Stimulated activated naive CD8-positive, alpha-beta T cell treated with anti-CD3 and anti-CD28 coated beads, Interleukin-15, amount 100 ng/mL, for 72 hours (primary cell): ENCODE results near the gene MPZL1.
"Not testable (repeated sequence)": the region's sequence is repeated elsewhere in the genome, so short reads cannot be mapped to it uniquely, and the experiment has no call there.

Experiments
- ATAC-seq: fragments of 150-1000 bp; cut with Tn5 transposase; 2 replicates; pipeline ENCODE4 v1.10.0; 2021; ENCODE audit warnings: mild to moderate bottlenecking, moderate library complexity
- DNase-seq, 2 donors: peaks; one replicate each; pipeline ENCODE4 v3.0.0; 2021 to 2022
- H3K27ac Mint-ChIP-seq, 2 donors: one replicate each; pipeline ENCODE4 v1.8.0; 2022; ENCODE audit warnings: mild to moderate bottlenecking in 2 of 2, mixed read lengths in 2 of 2, moderate library complexity in 2 of 2
- H3K27me3 Mint-ChIP-seq: one replicate; pipeline ENCODE4 v1.8.0; 2022; ENCODE audit warnings: mixed read lengths
- H3K4me1 Mint-ChIP-seq: one replicate; pipeline ENCODE4 v1.8.0; 2022; ENCODE audit warnings: mild to moderate bottlenecking, mixed read lengths
- H3K4me3 Mint-ChIP-seq, 2 donors: one replicate each; pipeline ENCODE4 v1.8.0; 2022; ENCODE audit warnings: mild to moderate bottlenecking in 2 of 2, mixed read lengths in 2 of 2, moderate library complexity in 1 of 2
- H3K9me3 Mint-ChIP-seq, 2 donors: one replicate each; pipeline ENCODE4 v1.8.0; 2022; ENCODE audit warnings: mixed read lengths in 2 of 2

The MPZL1 gene

GRCh38 chr1:167707942-167708341 lies 13.8 kb upstream of the MPZL1 start:
- DNase-seq (no peak), ATAC-seq (peak; percentile 27)
- no peak overlapping the region for H3K27ac Mint-ChIP-seq
- H3K9me3 Mint-ChIP-seq = no peaks in the 10 kb centered on the region
- H3K4me3 Mint-ChIP-seq = no peak overlapping the region
- H3K4me1 Mint-ChIP-seq = peaks cover 39% of the 10 kb centered on the region
- H3K27me3 Mint-ChIP-seq = no peaks in the 10 kb centered on the region

DNA sequence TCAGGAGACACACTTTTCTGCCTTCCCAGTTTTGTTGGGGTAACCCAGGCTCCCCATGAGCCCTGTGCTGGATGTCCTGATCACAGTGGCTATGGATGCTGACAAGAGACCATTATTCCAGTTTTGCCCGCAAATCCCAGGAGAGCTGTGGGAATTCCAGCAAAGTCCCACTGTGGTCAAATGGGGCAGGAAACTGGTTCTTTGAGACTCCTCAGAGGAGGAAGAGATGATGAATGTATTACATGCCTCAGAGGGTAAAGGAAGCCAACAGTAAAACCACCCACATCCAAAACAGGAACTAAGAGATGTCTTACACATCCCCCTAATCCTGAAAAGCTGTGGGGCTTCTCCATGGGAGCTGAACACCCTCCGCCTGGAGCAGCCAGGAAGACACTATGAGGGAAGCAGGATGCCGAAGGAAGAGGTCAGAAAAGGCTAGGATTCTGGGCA lies 12.8 kb upstream of the MPZL1 start:
- H3K9me3 Mint-ChIP-seq = no peaks in the 10 kb centered on the region
- no peak for ATAC-seq
- H3K4me1 Mint-ChIP-seq = peaks cover 50% of the 10 kb centered on the region
- no peaks in the 10 kb centered on the region for H3K27me3 Mint-ChIP-seq
- H3K4me3 Mint-ChIP-seq = no peak overlapping the region
- H3K27ac Mint-ChIP-seq = peak overlapping the region in 1 of 2 donors; percentile 56
- no peak for DNase-seq

- H3K4me1 Mint-ChIP-seq = peaks cover 61% of the 10 kb centered on the region
These were observed 10.9 kb upstream of the MPZL1 start for GRCh38 chr1:167710836-167711235.

DNA sequence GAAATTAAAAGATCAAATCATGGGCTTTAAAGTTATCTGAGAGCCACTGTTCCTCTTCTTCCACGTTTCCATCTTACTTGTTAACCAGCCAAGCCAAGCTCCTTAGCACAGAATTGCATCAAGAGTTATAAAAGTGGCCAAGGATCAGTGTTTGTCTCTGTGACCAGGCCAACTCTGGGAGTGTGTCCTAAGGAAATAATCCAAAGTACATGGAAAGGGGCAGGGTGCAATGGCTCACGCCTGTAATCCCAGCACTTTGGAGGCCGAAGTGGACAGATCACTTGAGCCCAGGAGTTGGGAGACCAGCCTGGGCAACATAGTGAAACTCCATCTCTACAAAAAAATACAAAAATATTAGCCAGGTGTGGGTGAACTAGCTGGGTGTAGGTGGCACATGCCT lies 10.0 kb upstream of the MPZL1 start:
- ATAC-seq (no peak), DNase-seq (no peak)
- no peaks in the 10 kb centered on the region for H3K9me3 Mint-ChIP-seq
- peaks cover 58% of the 10 kb centered on the region for H3K4me1 Mint-ChIP-seq
- no peak overlapping the region for H3K4me3 Mint-ChIP-seq
- H3K27me3 Mint-ChIP-seq = no peaks in the 10 kb centered on the region
- H3K27ac Mint-ChIP-seq = no peak overlapping the region

More at GRCh38 chr1:167710836-167711235, 10.9 kb upstream of the MPZL1 start:
- H3K27me3 Mint-ChIP-seq = no peaks in the 10 kb centered on the region
- no peak overlapping the region for H3K27ac Mint-ChIP-seq
- ATAC-seq (no peak), DNase-seq (no peak)
- H3K9me3 Mint-ChIP-seq = no peaks in the 10 kb centered on the region
- H3K4me3 Mint-ChIP-seq = no peak overlapping the region

DNA sequence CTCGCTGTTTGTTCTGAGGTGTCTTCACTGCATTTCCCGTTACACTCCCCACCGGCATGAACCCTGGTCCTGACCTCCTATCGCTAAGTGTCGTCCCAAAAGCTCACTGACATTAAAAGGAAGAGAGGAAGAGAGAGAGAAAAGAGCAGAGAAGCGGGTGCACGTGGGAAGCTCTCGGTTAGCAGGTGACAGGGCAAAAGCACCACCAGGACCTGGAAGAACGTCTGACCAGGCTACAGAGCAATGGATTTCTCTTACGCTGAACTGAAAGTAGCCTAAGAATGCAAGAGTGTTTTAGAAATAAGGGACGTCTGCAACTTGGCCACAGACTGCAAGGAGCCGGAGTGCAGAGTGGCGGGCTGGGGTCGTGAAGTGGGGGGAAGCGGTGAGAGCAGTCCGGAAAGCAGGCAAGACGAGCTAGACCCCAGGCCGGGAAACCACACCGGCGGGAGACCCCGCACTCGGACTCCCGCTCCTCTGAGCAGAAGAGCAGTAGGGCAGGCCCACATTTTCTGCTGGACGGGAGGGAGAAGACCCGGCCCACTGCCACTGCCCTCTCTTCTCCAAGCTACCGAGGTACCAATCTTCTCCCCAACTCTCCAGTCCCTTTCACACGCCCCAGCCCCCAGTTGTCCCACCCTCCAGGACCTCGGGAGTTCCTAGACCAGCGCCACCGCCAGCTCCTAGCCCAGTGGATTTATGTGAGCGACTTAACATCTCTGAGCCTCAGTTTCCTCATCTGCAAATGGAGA lies 8.3 kb upstream of the MPZL1 start:
- Mint-ChIP-seq H3K9me3 (no peaks in the 10 kb centered on the region), H3K27me3 (no peaks in the 10 kb centered on the region), H3K27ac (peak overlapping the region; percentile 82 to 96), H3K4me1 (peaks cover 50% of the 10 kb centered on the region), H3K4me3 (peak overlapping the region; percentile 93)
- ATAC-seq = no peak
- peak; percentile 25 to 36 for DNase-seq

DNA sequence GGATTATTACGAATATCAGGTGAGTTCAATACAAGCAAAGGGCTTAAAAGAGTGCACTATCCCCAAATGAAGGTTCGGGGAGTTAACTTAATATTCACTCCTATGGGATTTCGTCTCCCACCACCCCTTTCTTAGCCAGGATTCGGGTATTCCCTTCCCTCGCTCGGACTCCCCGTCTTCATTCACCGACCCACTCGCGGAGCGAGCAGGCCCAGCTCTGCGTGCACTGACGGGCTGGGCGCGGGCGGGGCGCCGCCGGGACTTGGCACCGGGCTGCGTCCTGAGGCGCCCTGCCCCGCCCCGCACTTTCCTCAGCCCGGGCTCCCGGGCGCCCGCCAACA lies 7.7 kb upstream of the MPZL1 start:
- peak; percentile 83 for ATAC-seq
- H3K27me3 Mint-ChIP-seq = no peaks in the 10 kb centered on the region
- H3K4me3 Mint-ChIP-seq = peak overlapping the region; percentile 93
- peak overlapping the region; percentile 82 to 100 for H3K27ac Mint-ChIP-seq
- DNase-seq = no peak
- H3K9me3 Mint-ChIP-seq = no peaks in the 10 kb centered on the region
- H3K4me1 Mint-ChIP-seq = peaks cover 46% of the 10 kb centered on the region

- peak overlapping the region; percentile 92 to 100 for H3K27ac Mint-ChIP-seq
- peak; percentile 89 to 95 for DNase-seq
- H3K4me3 Mint-ChIP-seq = peak overlapping the region; percentile 93
- ATAC-seq = peak; percentile 76
- H3K4me1 Mint-ChIP-seq = peaks cover 48% of the 10 kb centered on the region
- no peaks in the 10 kb centered on the region for H3K9me3 Mint-ChIP-seq
- no peaks in the 10 kb centered on the region for H3K27me3 Mint-ChIP-seq
These were observed 7.2 kb upstream of the MPZL1 start for GRCh38 chr1:167714439-167715156.

- Mint-ChIP-seq H3K4me1 (peaks cover 54% of the 10 kb centered on the region), H3K27ac (peak overlapping the region; percentile 92 to 100)
These were observed 6.4 kb upstream of the MPZL1 start for GRCh38 chr1:167715157-167715999.

GRCh38 chr1:167716000-167716271 lies 5.8 kb upstream of the MPZL1 start:
- Mint-ChIP-seq H3K4me3 (peak overlapping the region; percentile 93), H3K4me1 (peaks cover 54% of the 10 kb centered on the region)

More at GRCh38 chr1:167715157-167715999, 6.4 kb upstream of the MPZL1 start:
- H3K9me3 Mint-ChIP-seq = no peaks in the 10 kb centered on the region
- H3K4me3 Mint-ChIP-seq = peak overlapping the region; percentile 93
- H3K27me3 Mint-ChIP-seq = no peaks in the 10 kb centered on the region
- ATAC-seq (peak; percentile 66), DNase-seq (peak; percentile 91 to 92)

GRCh38 chr1:167717351-167717750 lies 4.4 kb upstream of the MPZL1 start:
- no peak for ATAC-seq

More at GRCh38 chr1:167716000-167716271, 5.8 kb upstream of the MPZL1 start:
- H3K27ac Mint-ChIP-seq = peak overlapping the region in 1 of 2 donors; percentile 90
- peaks cover 4% of the 10 kb centered on the region for H3K27me3 Mint-ChIP-seq
- ATAC-seq (no peak), DNase-seq (no peak)
- H3K9me3 Mint-ChIP-seq = no peaks in the 10 kb centered on the region

GRCh38 chr1:167718914-167719691 lies 2.7 kb upstream of the MPZL1 start:
- ATAC-seq (no peak), DNase-seq (no peak)
- H3K4me3 Mint-ChIP-seq = peak overlapping the region; percentile 1 to 31
- H3K27me3 Mint-ChIP-seq = peaks cover 6% of the 10 kb centered on the region
- H3K9me3 Mint-ChIP-seq = no peaks in the 10 kb centered on the region
- H3K4me1 Mint-ChIP-seq = peaks cover 48% of the 10 kb centered on the region
- peak overlapping the region in 1 of 2 donors; percentile 0 for H3K27ac Mint-ChIP-seq

More at GRCh38 chr1:167717351-167717750, 4.4 kb upstream of the MPZL1 start:
- Mint-ChIP-seq H3K9me3 (no peaks in the 10 kb centered on the region), H3K4me3 (peak overlapping the region; percentile 12 to 93), H3K27ac (no peak overlapping the region), H3K27me3 (peaks cover 6% of the 10 kb centered on the region), H3K4me1 (peaks cover 60% of the 10 kb centered on the region)
- no peak for DNase-seq

DNA sequence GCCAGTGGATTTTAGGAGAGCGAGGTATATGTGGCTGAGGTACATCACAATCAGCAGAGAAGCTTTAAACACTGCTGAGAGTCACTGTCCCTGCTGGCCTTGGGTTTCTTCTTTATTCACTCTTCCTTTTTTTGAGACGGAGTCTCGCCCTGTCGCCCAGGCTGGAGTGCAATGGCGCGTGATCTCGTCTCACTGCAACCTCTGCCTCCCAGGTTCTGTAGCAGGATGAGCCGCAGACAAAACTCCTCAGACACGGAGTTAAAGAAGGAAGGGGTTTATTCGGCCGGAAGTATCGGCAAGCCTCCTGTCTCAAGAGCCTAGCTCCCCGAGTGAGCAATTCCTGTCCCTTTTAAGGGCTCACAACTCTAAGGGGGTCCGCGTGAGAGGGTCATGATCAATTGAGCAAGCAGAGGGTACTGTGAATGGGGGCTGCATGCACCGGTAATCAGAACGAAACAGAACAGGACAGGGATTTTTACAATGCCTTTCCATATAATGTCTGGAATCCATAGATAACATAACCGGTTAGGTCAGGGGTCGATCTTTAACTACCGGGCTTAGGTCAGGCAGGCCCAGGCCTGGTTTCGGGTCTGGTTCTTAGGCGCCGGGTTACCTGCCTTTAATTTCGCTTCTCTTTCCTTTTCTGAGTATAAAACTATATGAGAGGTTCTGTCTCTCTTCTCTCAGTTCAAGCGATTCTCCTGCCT lies 1.9 kb upstream of the MPZL1 start:
- Mint-ChIP-seq H3K4me3 (peak overlapping the region; percentile 1 to 31), H3K4me1 (peaks cover 41% of the 10 kb centered on the region)
- not testable (repeated sequence) for H3K27me3 Mint-ChIP-seq, H3K27ac Mint-ChIP-seq, H3K9me3 Mint-ChIP-seq, ATAC-seq, DNase-seq

- H3K27ac Mint-ChIP-seq = peak overlapping the region in 1 of 2 donors; percentile 10
- no peak for DNase-seq
- no peaks in the 10 kb centered on the region for H3K9me3 Mint-ChIP-seq
- peak overlapping the region; percentile 94 to 95 for H3K4me3 Mint-ChIP-seq
- no peak for ATAC-seq
- H3K27me3 Mint-ChIP-seq = peaks cover 6% of the 10 kb centered on the region
- H3K4me1 Mint-ChIP-seq = peaks cover 37% of the 10 kb centered on the region
These were observed 691 bp upstream of the MPZL1 start for GRCh38 chr1:167720965-167721616.
